Heart left ventricle (tissue), 16 donors: ENCODE data around the gene ARVCF. TPM values are rescaled to one million over a fixed set of nuclear protein-coding genes. Genes with fewer than 3 reads are reported as not detected.

ENCODE experiments used
- ATAC-seq, 4 donors: fragments of 200-7000 bp; cut with Tn5 transposase; one replicate each; pipeline ENCODE4 v1.9.1; 2020 to 2022; ENCODE audit warnings: moderate library complexity in 4 of 4, mild to moderate bottlenecking in 3 of 4, moderate number of reproducible peaks in 1 of 4
- DNase-seq, 5 donors: peaks; one replicate each; pipeline ENCODE4 v3.0.0-alpha.2; 2020
- H3K27ac ChIP-seq, 12 donors: fragments of 200-600 bp; sonication (generic) in 4 of 12; one replicate each; pipeline versions ENCODE4 v1.5.0 to v1.8.0; 2016 to 2022; ENCODE audit warnings: mild to moderate bottlenecking in 2 of 12
- H3K27me3 ChIP-seq, 9 donors: fragments of 200-600 bp; sonication (generic) in 2 of 9; one replicate each; pipeline versions ENCODE4 v1.5.1 to v1.8.0; 2016 to 2022; ENCODE audit warnings: mild to moderate bottlenecking in 3 of 9
- H3K36me3 ChIP-seq, 9 donors: fragments of 200-600 bp; sonication (generic) in 2 of 9; one replicate each; pipeline versions ENCODE4 v1.5.0 to v1.8.0; 2018 to 2022; ENCODE audit warnings: mild to moderate bottlenecking in 2 of 9
- H3K4me1 ChIP-seq, 12 donors: fragments of 200-600 bp; sonication (generic) in 4 of 12; one replicate each; pipeline versions ENCODE4 v1.5.0 to v1.8.0; 2016 to 2022; ENCODE audit warnings: mild to moderate bottlenecking in 3 of 12
- H3K4me3 ChIP-seq, 12 donors: fragments of 200-600 bp; sonication (generic) in 4 of 12; one replicate each; pipeline versions ENCODE4 v1.5.0 to v1.8.0; 2017 to 2022; ENCODE audit warnings: mild to moderate bottlenecking in 9 of 12, moderate library complexity in 4 of 12
- H3K9me3 ChIP-seq, 12 donors: fragments of 200-600 bp; sonication (generic) in 4 of 12; one replicate each; pipeline versions ENCODE4 v1.5.0 to v1.8.0; 2016 to 2022; ENCODE audit warnings: mild to moderate bottlenecking in 1 of 12
- POLR2A ChIP-seq, 2 donors: fragments of 450-650 bp; IDR thresholded peaks; one replicate each; pipeline ENCODE4 v1.6.1; 2017; ENCODE audit warnings: antibody characterized with exemption in 2 of 2, mild to moderate bottlenecking in 2 of 2, moderate library complexity in 2 of 2
- WGBS, 4 donors: extraction: QIAGEN DNeasy Blood & Tissue Kit in 2 of 4; methylation state at CpG; one replicate each; pipeline versions ENCODE4 v1.1.5 to v1.1.7; 2013 to 2018; 5-methylcytosine and 5-hydroxymethylcytosine counted together
- intact Hi-C, 10 donors: fragments of 100-400 bp; cut with DNase I; formaldehyde crosslinking; loops; one replicate each; pipeline versions ENCODE4 v1.11.1 to v1.14.2; 2022
- polyA plus RNA-seq, 2 donors: library from polyadenylated mRNA; stranded (reverse); fragments of 200-250 nt; gene quantifications; one replicate each; pipeline ENCODE4 v1.2.3, GENCODE V29; 2013
- total RNA-seq, 9 donors: library from RNA; depleted of rRNA in 2 of 9; stranded (reverse); fragments of >200 nt in 2 of 9; fragmentation: NEBNext Ultra II Directional in 3 of 9; extraction: Animal tissue kit (Norgen Biotek cat#: 25700) in 3 of 9; gene quantifications; one replicate each; pipeline versions ENCODE4 v1.1.0 to v1.2.4, GENCODE V29; 2016 to 2023
- TF ChIP-seq, protein P1 (sequence below), 12 donors: fragments of 200-600 bp; sonication (generic) in 4 of 12; IDR thresholded peaks; one replicate each; pipeline versions ENCODE4 v1.5.0 to v1.8.0; 2018 to 2022; ENCODE audit warnings: antibody characterized with exemption in 12 of 12, mild to moderate bottlenecking in 5 of 12
- donor health status: ischemic (EF 13 %, LVEDD 7.1; RV severe dilation, severe dysfunction).
- donor health status: healthy with polysubstance abuse.
- donor health status: DM: no; HTN: yes; CAD: no.
- donor health status: DM: no; HTN: no; CAD: no.
- donor health status: ischemic (EF 25% LVEDD 6.9; RV normal size, moderate dysfunction).
- donor health status: ischemic (EF 25% LVEDD 5.7; RV mildly dilated, moderate dysfunction).
- donor health status: healthy.
- donor health status: DM: yes; HTN: yes; CAD: no.
- donor health status: ischemic (EF 35%, LVEDD 5.7; RV mildly dilated, moderate dysfunction).
- donor health status: nonischemic (EF 11% LVEDD 7.7; RV severe dilation, severe dysfunction).
- donor health status: DM: yes; HTN: yes; CAD: no.
- donor health status: PGD.
- donor health status: ischemic (EF 29% LVEDD 5.4; RV normal size, mild dysfunction).
- donor health status: nonischemic (EF 23%, LVEDD 6.1; RV moderate dilation, normal function).

The ARVCF gene
- total and polyA plus RNA-seq, 11 donors, result 21.2 to 46.6 (median 33.3) TPM

DNA sequence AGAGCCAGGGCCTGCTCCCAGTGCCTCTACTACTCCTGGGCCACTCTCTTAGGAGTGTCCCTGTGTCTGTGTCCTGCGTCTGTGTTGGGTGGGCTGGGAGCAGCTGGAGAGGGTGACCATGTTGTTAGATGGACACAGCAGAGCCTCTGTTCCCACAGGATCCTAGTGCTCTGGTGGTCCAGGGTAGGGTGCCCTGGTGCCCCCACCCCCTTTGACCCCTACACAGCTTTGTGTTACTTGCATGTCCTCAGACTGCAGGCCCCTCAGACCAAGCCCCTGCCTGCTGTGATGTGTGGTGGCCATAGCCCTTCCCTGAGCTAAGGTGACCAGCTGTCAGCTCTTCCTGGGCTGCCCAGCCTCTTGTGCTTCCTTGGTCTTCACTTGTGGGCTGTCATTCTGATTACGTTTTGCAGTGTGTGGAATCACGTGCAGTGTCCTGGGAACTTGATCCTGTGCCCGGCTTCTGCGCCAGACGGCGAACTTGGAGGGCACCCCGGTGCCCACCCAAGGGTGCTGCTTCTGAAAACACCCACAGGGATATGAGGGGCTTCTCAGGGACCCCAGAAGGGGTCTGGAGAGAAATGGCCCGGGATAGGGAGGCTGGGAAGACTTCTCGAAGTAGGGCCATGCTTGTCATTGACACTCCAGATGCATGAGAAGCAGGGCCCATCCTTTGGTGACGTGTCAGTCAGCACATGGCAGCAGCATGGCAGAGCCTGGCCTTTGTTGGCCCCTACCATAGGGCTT is 5.8 kb upstream of the ARVCF start:
- DNase-seq (peak in 3 of 5 donors; percentile 24 to 57 (median 47)), ATAC-seq (peak; percentile 1 to 34 (median 18))
- WGBS, 4 donors, result 50 to 67% (median 61%) methylated on average over 11 of the region's 11 CpGs
- Histone ChIP-seq H3K9me3 (no peaks in the 10 kb centered on the region), H3K4me3 (peak overlapping the region in 10 of 12 donors; percentile 81 to 99 (median 98)), H3K36me3 (peaks cover 0 to 10% (median 0%) of the 10 kb centered on the region in 9 donors), H3K4me1 (peaks cover 10 to 67% (median 41%) of the 10 kb centered on the region in 12 donors), H3K27ac (peak overlapping the region; percentile 81 to 99 (median 95)), H3K27me3 (peaks cover 0 to 4% (median 0%) of the 10 kb centered on the region in 9 donors)
- intact Hi-C loops, result loop anchor here in 4 of 10 donors (5.0 to 10.0 kb wide), 3 partner anchors 60 to 92 kb away; partner anchors contain the start of genes DGCR8 (in 3 of the 4), RANBP1 (in 2 of the 4) and TRMT2A (in 2 of the 4)
- TF ChIP-seq, protein P1, sequence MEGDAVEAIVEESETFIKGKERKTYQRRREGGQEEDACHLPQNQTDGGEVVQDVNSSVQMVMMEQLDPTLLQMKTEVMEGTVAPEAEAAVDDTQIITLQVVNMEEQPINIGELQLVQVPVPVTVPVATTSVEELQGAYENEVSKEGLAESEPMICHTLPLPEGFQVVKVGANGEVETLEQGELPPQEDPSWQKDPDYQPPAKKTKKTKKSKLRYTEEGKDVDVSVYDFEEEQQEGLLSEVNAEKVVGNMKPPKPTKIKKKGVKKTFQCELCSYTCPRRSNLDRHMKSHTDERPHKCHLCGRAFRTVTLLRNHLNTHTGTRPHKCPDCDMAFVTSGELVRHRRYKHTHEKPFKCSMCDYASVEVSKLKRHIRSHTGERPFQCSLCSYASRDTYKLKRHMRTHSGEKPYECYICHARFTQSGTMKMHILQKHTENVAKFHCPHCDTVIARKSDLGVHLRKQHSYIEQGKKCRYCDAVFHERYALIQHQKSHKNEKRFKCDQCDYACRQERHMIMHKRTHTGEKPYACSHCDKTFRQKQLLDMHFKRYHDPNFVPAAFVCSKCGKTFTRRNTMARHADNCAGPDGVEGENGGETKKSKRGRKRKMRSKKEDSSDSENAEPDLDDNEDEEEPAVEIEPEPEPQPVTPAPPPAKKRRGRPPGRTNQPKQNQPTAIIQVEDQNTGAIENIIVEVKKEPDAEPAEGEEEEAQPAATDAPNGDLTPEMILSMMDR (IDR thresholded peaks at IDR 0.05), result no peak
- no peak for TF ChIP-seq POLR2A (IDR thresholded peaks at IDR 0.05)

DNA sequence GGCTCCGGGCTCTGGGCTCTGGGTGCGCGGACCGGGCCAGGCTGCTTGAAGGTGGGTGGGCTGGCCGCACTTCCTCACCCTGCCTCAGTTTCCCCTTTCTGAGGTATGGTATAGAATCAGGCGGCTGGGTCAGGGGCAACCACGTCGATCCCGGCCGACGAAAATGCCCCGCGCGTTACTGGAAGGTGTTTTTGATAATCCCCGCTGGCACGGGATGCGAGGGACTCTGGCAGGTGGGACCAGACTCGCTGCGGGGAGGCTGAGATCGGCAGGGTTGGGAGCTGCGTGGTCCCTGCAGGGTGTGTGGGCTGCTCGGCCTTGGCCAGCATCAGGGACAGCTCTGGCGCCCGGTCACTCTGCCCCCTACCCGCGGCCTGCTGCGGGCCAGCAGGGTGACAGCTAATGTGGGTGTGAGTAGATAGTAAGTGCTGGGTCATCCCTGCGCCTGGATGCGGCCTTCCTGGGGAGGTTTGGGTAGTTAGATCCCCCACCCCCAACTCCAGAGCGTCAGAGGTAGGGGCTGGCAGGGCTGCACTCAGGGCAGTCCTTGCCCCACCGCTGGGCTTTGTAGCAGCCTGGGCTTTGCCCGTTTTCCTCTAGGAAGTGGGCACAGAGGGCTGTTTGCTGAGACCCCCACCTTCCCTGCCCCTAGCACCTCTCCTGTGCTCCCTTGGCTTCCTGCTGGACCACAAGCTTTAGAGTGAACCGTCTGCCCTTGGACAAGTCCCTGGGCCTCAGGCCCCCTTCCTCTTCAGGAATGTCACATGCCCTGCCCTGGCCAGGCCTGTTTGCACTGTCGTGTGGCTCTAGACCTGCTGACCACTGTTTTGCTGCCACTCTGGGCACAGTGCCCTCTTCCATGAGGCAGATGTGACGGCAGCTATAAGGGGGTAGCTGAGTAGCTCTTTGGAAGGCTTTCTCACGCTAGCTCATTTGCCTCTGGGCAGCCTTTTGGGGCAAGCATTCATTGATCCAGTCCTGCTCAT is 4.9 kb upstream of the ARVCF start:
- ATAC-seq (peak; percentile 69 to 85 (median 77)), DNase-seq (peak; percentile 83 to 93 (median 86))
- H3K27me3 ChIP-seq, result peaks cover 0 to 5% (median 0%) of the 10 kb centered on the region in 9 donors
- H3K4me3 ChIP-seq, result peak overlapping the region; percentile 74 to 99 (median 96)
- WGBS, 4 donors, result 3 to 5% (median 4%) methylated on average over 14 to 36 of the region's 36 CpGs
- H3K27ac ChIP-seq, result peak overlapping the region; percentile 81 to 99 (median 95)
- H3K4me1 ChIP-seq, result peaks cover 10 to 67% (median 45%) of the 10 kb centered on the region in 12 donors
- H3K9me3 ChIP-seq, result no peaks in the 10 kb centered on the region
- intact Hi-C loops, result loop anchor here in 4 of 10 donors (5.0 to 10.0 kb wide), 3 partner anchors 61 to 93 kb away; partner anchors contain the start of genes DGCR8 (in 3 of the 4), RANBP1 (in 2 of the 4) and TRMT2A (in 2 of the 4)
- TF ChIP-seq, protein P1 (IDR thresholded peaks at IDR 0.05), result no peak
- peak in 1 of 2 donors; percentile 70 for TF ChIP-seq POLR2A (IDR thresholded peaks at IDR 0.05)
- peaks cover 0 to 10% (median 0%) of the 10 kb centered on the region in 9 donors for H3K36me3 ChIP-seq

DNA sequence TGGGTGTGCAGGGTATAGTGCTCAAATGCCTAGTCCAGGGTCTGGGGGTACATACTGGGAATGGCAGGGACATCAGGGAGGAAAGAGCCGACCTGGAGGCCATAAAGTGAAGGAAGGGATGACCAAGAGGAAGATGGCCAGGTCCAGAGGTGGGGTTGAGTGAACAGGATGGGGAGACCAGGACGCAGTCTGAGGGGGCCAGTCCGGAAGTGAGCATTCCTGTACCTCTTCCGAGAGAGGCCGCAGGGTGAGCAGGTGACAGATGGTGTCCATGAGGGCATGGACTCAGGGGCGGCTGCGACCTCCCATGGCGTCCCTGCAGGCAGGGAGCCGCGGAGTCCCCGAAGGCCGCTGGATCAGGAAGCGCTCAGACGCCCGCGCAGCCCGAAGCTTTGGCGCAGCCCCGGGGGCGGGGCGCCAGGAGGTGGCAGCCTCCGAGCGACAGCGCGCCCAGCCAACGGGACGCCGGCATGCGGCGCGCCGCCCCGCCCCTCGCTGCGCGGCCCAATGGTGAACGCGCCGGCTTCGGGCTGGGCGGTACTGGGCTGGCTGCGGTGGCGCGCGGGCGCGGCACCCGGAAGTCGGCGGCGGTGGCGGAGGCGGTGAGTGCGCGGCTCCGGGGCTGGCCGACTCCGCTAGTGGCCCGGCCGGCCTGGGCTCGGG is 4.0 kb upstream of the ARVCF start, which contains the start of gene TANGO2:
TSS of gene TANGO2 (plus strand) at position 578 of the 663 bp plus-strand sequence. CDS start 15,689 bp downstream, outside the sequence.
- Histone ChIP-seq H3K4me3 (peak within 1 kb of the TSS; percentile 74 to 99 (median 96)), H3K27me3 (peaks cover 0 to 11% (median 0%) of the 10 kb centered on the region in 9 donors), H3K9me3 (no peaks in the 10 kb centered on the region), H3K4me1 (peaks cover 13 to 67% (median 47%) of the 10 kb centered on the region in 12 donors), H3K27ac (peak within 1 kb of the TSS; percentile 81 to 99 (median 95)), H3K36me3 (peaks cover 0 to 10% (median 0%) of the 10 kb centered on the region in 9 donors)
- ATAC-seq, result peak; percentile 40 to 87 (median 76)
- peak; percentile 93 to 97 (median 95) for DNase-seq
- peak; percentile 97 to 99 for TF ChIP-seq POLR2A (IDR thresholded peaks at IDR 0.05)
- TF ChIP-seq, protein P1 (IDR thresholded peaks at IDR 0.05), result no peak
- intact Hi-C loops, result loop anchor here in 4 of 10 donors (5.0 to 10.0 kb wide), 3 partner anchors 62 to 94 kb away; partner anchors contain the start of genes DGCR8 (in 3 of the 4), RANBP1 (in 2 of the 4) and TRMT2A (in 2 of the 4)
- WGBS, 4 donors, result 0 to 1% (median 1%) methylated on average over 18 to 61 of the region's 61 CpGs
